H9 (cell line): ENCODE data around the gene SOS1. TPM values are rescaled to one million over a fixed set of nuclear protein-coding genes. Genes with fewer than 3 reads are reported as not detected.

Source experiments
- DNase-seq: peaks from one replicate; pipeline ENCODE4 v3.0.0-alpha.2; 2017
- H2AFZ ChIP-seq: one replicate; pipeline ENCODE4 v1.6.1; 2013; ENCODE audit warnings: mild to moderate bottlenecking, low read length, control low read depth, moderate library complexity
- H2AK5ac ChIP-seq: 2 replicates; pipeline ENCODE4 v1.6.1; 2013; ENCODE audit warnings: low read length, control low read depth, mixed read lengths; ENCODE audit not compliant: insufficient read length
- H2BK120ac ChIP-seq: one replicate; pipeline ENCODE4 v1.6.1; 2013; ENCODE audit warnings: low read depth, mild to moderate bottlenecking, low read length, control low read depth, inconsistent platforms; ENCODE audit not compliant: poor library complexity, severe bottlenecking
- H2BK12ac ChIP-seq: 2 replicates; pipeline ENCODE4 v1.6.1; 2013; ENCODE audit warnings: low read length, control low read depth, mixed read lengths, low read depth; ENCODE audit not compliant: insufficient read length
- H2BK15ac ChIP-seq: 2 replicates; pipeline ENCODE4 v1.6.1; 2013; ENCODE audit warnings: low read depth, low read length, control low read depth
- H2BK20ac ChIP-seq: one replicate; pipeline ENCODE4 v1.6.1; 2013; ENCODE audit warnings: low read depth, mild to moderate bottlenecking, low read length, control low read depth, inconsistent platforms; ENCODE audit not compliant: poor library complexity, severe bottlenecking
- H2BK5ac ChIP-seq: 2 replicates; pipeline ENCODE4 v1.6.1; 2013; ENCODE audit warnings: low read length, control low read depth, mixed read lengths; ENCODE audit not compliant: insufficient read length
- H3K14ac ChIP-seq: 2 replicates; pipeline ENCODE4 v1.6.1; 2013; ENCODE audit warnings: low read length, control low read depth; ENCODE audit not compliant: insufficient read depth
- H3K18ac ChIP-seq: 2 replicates; pipeline ENCODE4 v1.6.1; 2013; ENCODE audit warnings: low read depth, mild to moderate bottlenecking, mixed read lengths, low read length, control low read depth; ENCODE audit not compliant: insufficient read length
- H3K23ac ChIP-seq: 2 replicates; pipeline ENCODE4 v1.6.1; 2013; ENCODE audit warnings: low read length, control low read depth, mixed read lengths, low read depth; ENCODE audit not compliant: insufficient read length
- H3K23me2 ChIP-seq: 2 replicates; pipeline ENCODE4 v1.6.1; 2013; ENCODE audit warnings: low read depth, mild to moderate bottlenecking, mixed read lengths, low read length, control low read depth; ENCODE audit not compliant: insufficient read length, poor library complexity, severe bottlenecking
- H3K27ac ChIP-seq: 2 replicates; pipeline ENCODE4 v1.5.1; 2013; ENCODE audit warnings: low read length, control low read depth, mixed read lengths, low read depth; ENCODE audit not compliant: insufficient read length
- H3K27me3 ChIP-seq: 2 replicates; pipeline ENCODE4 v1.6.1; 2013; ENCODE audit warnings: low read length, control low read depth, inconsistent platforms; ENCODE audit not compliant: insufficient read depth
- H3K4ac ChIP-seq: 2 replicates; pipeline ENCODE4 v1.6.1; 2013; ENCODE audit warnings: low read depth, mild to moderate bottlenecking, control low read depth, inconsistent platforms, low read length, moderate library complexity
- H3K4me1 ChIP-seq: 2 replicates; pipeline ENCODE4 v1.6.1; 2013; ENCODE audit warnings: low read length, control low read depth, inconsistent platforms; ENCODE audit not compliant: insufficient read depth
- H3K4me2 ChIP-seq: 2 replicates; pipeline ENCODE4 v1.6.1; 2013; ENCODE audit warnings: low read length, control low read depth, mixed read lengths; ENCODE audit not compliant: insufficient read length, insufficient read depth
- H3K56ac ChIP-seq: 2 replicates; pipeline ENCODE4 v1.6.1; 2013; ENCODE audit warnings: low read depth, mild to moderate bottlenecking, mixed read lengths, low read length, control low read depth; ENCODE audit not compliant: insufficient read length
- H3K79me1 ChIP-seq: 2 replicates; pipeline ENCODE4 v1.6.1; 2013; ENCODE audit warnings: low read depth, mild to moderate bottlenecking, moderate library complexity, low read length, control low read depth, inconsistent platforms; ENCODE audit not compliant: insufficient read depth, poor library complexity, severe bottlenecking
- H3K79me2 ChIP-seq: 2 replicates; pipeline ENCODE4 v1.6.1; 2013; ENCODE audit warnings: low read length, control low read depth, inconsistent platforms; ENCODE audit not compliant: insufficient read depth
- H3K9ac ChIP-seq: 2 replicates; pipeline ENCODE4 v1.6.1; 2013; ENCODE audit warnings: low read length, control low read depth, mixed read lengths; ENCODE audit not compliant: insufficient read length; ENCODE audit errors: extremely low read depth
- H3K9me3 ChIP-seq: one replicate; pipeline ENCODE4 v1.6.1; 2013; ENCODE audit warnings: low read depth, low read length, inconsistent platforms; ENCODE audit not compliant: control insufficient read depth
- H3T11ph ChIP-seq: one replicate; pipeline ENCODE4 v1.6.1; 2013; ENCODE audit warnings: mild to moderate bottlenecking, low read length, control low read depth, inconsistent platforms
- H4K20me1 ChIP-seq: one replicate; pipeline ENCODE4 v1.6.1; 2013; ENCODE audit not compliant: control insufficient read depth, insufficient read length, insufficient read depth
- H4K5ac ChIP-seq: 2 replicates; pipeline ENCODE4 v1.6.1; 2013; ENCODE audit warnings: low read depth, mild to moderate bottlenecking, mixed read lengths, low read length, control low read depth; ENCODE audit not compliant: insufficient read length
- H4K8ac ChIP-seq: replicated peaks from 2 replicates; pipeline ENCODE4 v1.6.1; 2013; ENCODE audit warnings: low read length, control low read depth, mixed read lengths, low read depth; ENCODE audit not compliant: insufficient read length
- H4K91ac ChIP-seq: 2 replicates; pipeline ENCODE4 v1.6.1; 2013; ENCODE audit warnings: low read depth, mild to moderate bottlenecking, moderate library complexity, mixed read lengths, low read length, control low read depth; ENCODE audit not compliant: insufficient read length
- H3K27ac Mint-ChIP-seq, 3 experiments: 2 replicates in 2 of 3; 3 replicates in 1 of 3; pipeline ENCODE4 v1.8.0; 2020 to 2021; ENCODE audit warnings: mixed read lengths in 3 of 3, mild to moderate bottlenecking in 1 of 3, moderate library complexity in 1 of 3
- H3K27me3 Mint-ChIP-seq: 2 replicates; pipeline ENCODE4 v1.8.0; 2021; ENCODE audit warnings: low read depth, mild to moderate bottlenecking, moderate library complexity, mixed read lengths
- H3K36me3 Mint-ChIP-seq, 3 experiments: 2 replicates in 2 of 3; 3 replicates in 1 of 3; pipeline ENCODE4 v1.8.0; 2020 to 2021; ENCODE audit warnings: low read depth in 3 of 3, mixed read lengths in 3 of 3; ENCODE audit not compliant: insufficient read depth in 1 of 3
- H3K4me1 Mint-ChIP-seq, 2 experiments: 2 replicates each; pipeline ENCODE4 v1.8.0; 2020; ENCODE audit warnings: mixed read lengths in 2 of 2
- H3K4me3 Mint-ChIP-seq, 2 experiments: 2 replicates in 1 of 2; 3 replicates in 1 of 2; pipeline ENCODE4 v1.8.0; 2020 to 2021; ENCODE audit warnings: mild to moderate bottlenecking in 2 of 2, mixed read lengths in 2 of 2, moderate library complexity in 1 of 2
- H3K9me3 Mint-ChIP-seq, 2 experiments: 2 replicates in 1 of 2; 3 replicates in 1 of 2; pipeline ENCODE4 v1.8.0; 2020; ENCODE audit warnings: mild to moderate bottlenecking in 2 of 2, mixed read lengths in 2 of 2, moderate library complexity in 1 of 2
- WGBS: extraction: QIAGEN DNeasy Blood & Tissue Kit; methylation state at CpG from one replicate; pipeline ENCODE4 v1.1.7; 2013; ENCODE audit warnings: missing lambda C conversion rate, low lambda C conversion rate, mixed read lengths; ENCODE audit not compliant: insufficient read length; ENCODE audit errors: extremely low coverage; 5-methylcytosine and 5-hydroxymethylcytosine counted together
- total RNA-seq: library from RNA; stranded (reverse); gene quantifications from 2 replicates; pipeline ENCODE4 v1.2.1, GENCODE V29; 2021
- TF ChIP-seq, protein P1 (sequence below): fragments of 200-600 bp; sonication (generic); conservative IDR thresholded peaks from 3 replicates; pipeline ENCODE4 v1.8.0; 2021; ENCODE audit warnings: antibody characterized with exemption, mild to moderate bottlenecking

SOS1 gene
- total RNA-seq, 1 experiment from 2014 or later = 35.8 TPM

DNA sequence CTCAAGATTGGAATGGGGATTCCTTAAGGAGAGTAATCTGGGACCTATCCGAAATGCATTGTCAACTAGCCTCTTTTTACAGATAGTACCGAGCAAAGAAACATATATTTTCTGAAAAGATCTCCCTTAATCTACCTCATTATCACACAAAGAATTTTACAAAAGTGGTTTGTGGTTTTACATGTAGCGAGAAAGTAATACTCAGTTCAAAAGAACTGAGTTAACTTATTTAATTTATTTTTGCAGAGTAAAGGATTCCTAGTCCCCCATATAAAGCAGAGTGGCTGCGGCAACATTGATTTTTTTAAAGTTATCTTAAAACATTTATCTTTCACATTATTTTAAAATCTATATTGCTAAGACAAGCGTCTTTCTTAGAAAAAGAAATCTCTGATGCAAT lies 15.9 kb upstream of the SOS1 start:
- Histone ChIP-seq H2BK5ac (no peak overlapping the region), H2BK12ac (no peak overlapping the region), H3K4me1 (no peaks in the 10 kb centered on the region), H3K4me2 (no peak overlapping the region), H3K9me3 (no peaks in the 10 kb centered on the region), H3K14ac (no peak overlapping the region), H3K27me3 (no peaks in the 10 kb centered on the region), H4K91ac (no peak overlapping the region), H3K27ac (no peak overlapping the region), H3K23ac (no peak overlapping the region), H2AK5ac (no peak overlapping the region), H2AFZ (no peak overlapping the region), H2BK120ac (no peak overlapping the region), H3K4ac (no peak overlapping the region), H3K56ac (no peak overlapping the region), H3K79me2 (no peaks in the 10 kb centered on the region), H4K20me1 (no peaks in the 10 kb centered on the region), H3K18ac (no peak overlapping the region), H3K9ac (no peak overlapping the region), H3T11ph (no peak overlapping the region), H3K79me1 (no peaks in the 10 kb centered on the region), H2BK20ac (no peak overlapping the region), H2BK15ac (no peak overlapping the region), H3K23me2 (no peaks in the 10 kb centered on the region), H4K5ac (no peak overlapping the region), H4K8ac (no peak overlapping the region)
- TF ChIP-seq, protein P1, sequence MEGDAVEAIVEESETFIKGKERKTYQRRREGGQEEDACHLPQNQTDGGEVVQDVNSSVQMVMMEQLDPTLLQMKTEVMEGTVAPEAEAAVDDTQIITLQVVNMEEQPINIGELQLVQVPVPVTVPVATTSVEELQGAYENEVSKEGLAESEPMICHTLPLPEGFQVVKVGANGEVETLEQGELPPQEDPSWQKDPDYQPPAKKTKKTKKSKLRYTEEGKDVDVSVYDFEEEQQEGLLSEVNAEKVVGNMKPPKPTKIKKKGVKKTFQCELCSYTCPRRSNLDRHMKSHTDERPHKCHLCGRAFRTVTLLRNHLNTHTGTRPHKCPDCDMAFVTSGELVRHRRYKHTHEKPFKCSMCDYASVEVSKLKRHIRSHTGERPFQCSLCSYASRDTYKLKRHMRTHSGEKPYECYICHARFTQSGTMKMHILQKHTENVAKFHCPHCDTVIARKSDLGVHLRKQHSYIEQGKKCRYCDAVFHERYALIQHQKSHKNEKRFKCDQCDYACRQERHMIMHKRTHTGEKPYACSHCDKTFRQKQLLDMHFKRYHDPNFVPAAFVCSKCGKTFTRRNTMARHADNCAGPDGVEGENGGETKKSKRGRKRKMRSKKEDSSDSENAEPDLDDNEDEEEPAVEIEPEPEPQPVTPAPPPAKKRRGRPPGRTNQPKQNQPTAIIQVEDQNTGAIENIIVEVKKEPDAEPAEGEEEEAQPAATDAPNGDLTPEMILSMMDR = no peak
- Mint-ChIP-seq H3K9me3 (no peaks in the 10 kb centered on the region), H3K36me3 (no peaks in the 10 kb centered on the region), H3K4me1 (peaks cover 16 to 19% of the 10 kb centered on the region in 2 experiments), H3K4me3 (no peak overlapping the region), H3K27me3 (no peaks in the 10 kb centered on the region; the same call in 1 of the 2 replicates), H3K27ac (no peak overlapping the region)
- no peak for DNase-seq
- WGBS = no CpG with 5 or more reads among the region's 5 CpGs
